Uterus (tissue), 4 donors: ENCODE results near the gene KCNK6. TPM values are rescaled to one million over a fixed set of nuclear protein-coding genes. Genes with fewer than 3 reads are reported as not detected.

Experiments
- DNase-seq, 2 donors: peaks; one replicate each; pipeline ENCODE4 v3.0.0-alpha.2; 2019 to 2020
- H3K27ac ChIP-seq, 2 donors: fragments of 200-600 bp; sonication (generic); 1 replicate in 1 of 2; 2 replicates in 1 of 2; pipeline ENCODE4 v1.5.1; 2016 to 2018
- H3K27me3 ChIP-seq, 2 donors: fragments of 200-600 bp; sonication (generic); one replicate each; pipeline ENCODE4 v1.5.1; 2018 to 2019; ENCODE audit warnings: control low read depth in 1 of 2
- H3K36me3 ChIP-seq, 2 donors: fragments of 200-600 bp; sonication (generic); one replicate each; pipeline ENCODE4 v1.5.1; 2019; ENCODE audit warnings: control low read depth in 1 of 2
- H3K4me1 ChIP-seq, 2 donors: fragments of 200-600 bp; sonication (generic); one replicate each; pipeline ENCODE4 v1.5.1; 2018 to 2019; ENCODE audit warnings: control low read depth in 1 of 2
- H3K4me3 ChIP-seq, 2 donors: fragments of 200-600 bp; sonication (generic); 1 replicate in 1 of 2; 2 replicates in 1 of 2; pipeline ENCODE4 v1.5.1; 2018 to 2019; ENCODE audit warnings: mild to moderate bottlenecking in 1 of 2
- H3K9me3 ChIP-seq, 2 donors: fragments of 200-600 bp; sonication (generic); one replicate each; pipeline ENCODE4 v1.5.1; 2019; ENCODE audit warnings: control low read depth in 1 of 2
- POLR2A ChIP-seq, 2 donors: fragments of 450-650 bp; IDR thresholded peaks; one replicate each; pipeline ENCODE4 v1.6.1; 2016; ENCODE audit warnings: antibody characterized with exemption in 2 of 2, mild to moderate bottlenecking in 1 of 2, moderate library complexity in 1 of 2
- intact Hi-C: fragments of 100-400 bp; cut with DNase I; formaldehyde crosslinking; loops from one replicate; pipeline ENCODE4 v1.15.1; 2023; ENCODE audit warnings: low total_unique reads
- total RNA-seq, 4 donors: library from RNA; depleted of rRNA in 3 of 4; stranded (reverse); fragments of >200 nt in 3 of 4; gene quantifications; one replicate each; pipeline versions ENCODE4 v1.1.0 to v1.2.4, GENCODE V29; 2014 to 2023
- TF ChIP-seq, protein P1 (sequence below), 4 experiments: fragments of 200-600 bp in 2 of 4; fragments of 450-650 bp in 2 of 4; sonication (generic) in 2 of 4; IDR thresholded peaks; one replicate each; pipeline ENCODE4 v1.5.1; 2016 to 2019; ENCODE audit warnings: antibody characterized with exemption in 4 of 4, mild to moderate bottlenecking in 2 of 4, moderate library complexity in 1 of 4
- donor health status: DM: yes; HTN: yes; CAD: no.

The KCNK6 gene
- total RNA-seq, 4 donors from 2014 or later = 0.59 to 60.6 (median 4.3) TPM

DNA sequence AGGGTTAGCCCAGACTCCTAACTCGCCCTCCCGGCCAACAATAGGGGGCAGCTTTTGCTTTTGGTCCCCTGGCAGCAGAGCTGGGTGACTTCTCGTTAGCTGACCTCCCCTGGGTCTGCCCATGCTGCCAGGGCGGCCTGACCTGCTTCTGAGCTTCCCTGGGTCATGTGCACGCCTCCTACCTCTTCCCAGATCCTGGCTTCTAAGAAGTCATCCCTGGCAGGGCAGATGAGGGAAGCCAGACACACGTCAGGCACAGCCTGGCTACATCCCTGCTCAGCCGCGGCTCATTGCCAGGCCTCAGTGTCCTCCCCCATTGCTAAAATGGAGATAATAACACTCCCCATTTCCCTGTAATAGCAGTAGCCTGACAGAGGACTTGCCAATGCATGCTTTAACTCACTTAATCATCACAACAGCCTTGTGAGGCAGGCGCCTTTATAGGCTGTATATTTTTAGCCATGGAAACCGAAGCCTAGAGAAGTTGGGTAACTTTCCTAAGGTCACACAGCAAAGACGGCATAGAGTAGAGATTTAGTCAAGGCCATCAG is 2.1 kb downstream of the KCNK6 start:
- Histone ChIP-seq H3K27me3 (no peaks in the 10 kb centered on the region), H3K4me3 (peak overlapping the region; percentile 49 to 54), H3K27ac (peak overlapping the region; percentile 68 to 69), H3K36me3 (no peaks in the 10 kb centered on the region), H3K4me1 (peaks cover 0 to 9% of the 10 kb centered on the region in 2 donors), H3K9me3 (no peaks in the 10 kb centered on the region)
- TF ChIP-seq, protein P1, sequence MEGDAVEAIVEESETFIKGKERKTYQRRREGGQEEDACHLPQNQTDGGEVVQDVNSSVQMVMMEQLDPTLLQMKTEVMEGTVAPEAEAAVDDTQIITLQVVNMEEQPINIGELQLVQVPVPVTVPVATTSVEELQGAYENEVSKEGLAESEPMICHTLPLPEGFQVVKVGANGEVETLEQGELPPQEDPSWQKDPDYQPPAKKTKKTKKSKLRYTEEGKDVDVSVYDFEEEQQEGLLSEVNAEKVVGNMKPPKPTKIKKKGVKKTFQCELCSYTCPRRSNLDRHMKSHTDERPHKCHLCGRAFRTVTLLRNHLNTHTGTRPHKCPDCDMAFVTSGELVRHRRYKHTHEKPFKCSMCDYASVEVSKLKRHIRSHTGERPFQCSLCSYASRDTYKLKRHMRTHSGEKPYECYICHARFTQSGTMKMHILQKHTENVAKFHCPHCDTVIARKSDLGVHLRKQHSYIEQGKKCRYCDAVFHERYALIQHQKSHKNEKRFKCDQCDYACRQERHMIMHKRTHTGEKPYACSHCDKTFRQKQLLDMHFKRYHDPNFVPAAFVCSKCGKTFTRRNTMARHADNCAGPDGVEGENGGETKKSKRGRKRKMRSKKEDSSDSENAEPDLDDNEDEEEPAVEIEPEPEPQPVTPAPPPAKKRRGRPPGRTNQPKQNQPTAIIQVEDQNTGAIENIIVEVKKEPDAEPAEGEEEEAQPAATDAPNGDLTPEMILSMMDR (IDR thresholded peaks at IDR 0.05) = peak in 1 of 4 experiments; percentile 15
- TF ChIP-seq POLR2A (IDR thresholded peaks at IDR 0.05) = peak in 1 of 2 donors; percentile 51
- intact Hi-C loops = loop anchor here (2.0 kb wide), 1 partner anchor 69 kb away; no protein-coding TSS in a partner anchor
- peak; percentile 89 to 96 for DNase-seq

DNA sequence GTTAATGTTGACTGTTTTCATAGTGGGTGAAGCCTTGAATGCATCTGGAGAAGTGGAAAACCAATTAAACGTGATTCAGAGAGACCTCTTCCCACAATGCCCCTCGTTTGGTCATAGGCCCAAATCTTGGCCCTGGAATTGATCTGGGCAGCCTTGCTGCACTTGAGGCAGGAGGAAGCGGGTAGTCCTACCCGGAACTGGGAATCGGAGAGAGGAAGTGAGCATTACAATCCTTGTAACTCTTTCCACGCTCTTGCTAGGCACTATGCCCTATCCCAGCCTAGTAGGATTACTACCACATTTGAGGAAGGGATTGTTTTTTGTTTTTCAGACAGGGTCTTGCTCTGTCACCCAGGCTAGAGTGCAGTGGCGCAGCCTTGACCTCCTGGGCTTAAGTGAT is 3.6 kb downstream of the KCNK6 start:
- Histone ChIP-seq H3K36me3 (no peaks in the 10 kb centered on the region), H3K9me3 (no peaks in the 10 kb centered on the region), H3K4me1 (peaks cover 0 to 9% of the 10 kb centered on the region in 2 donors), H3K27ac (peak overlapping the region in 1 of 2 donors; percentile 40), H3K4me3 (no peak overlapping the region), H3K27me3 (no peaks in the 10 kb centered on the region)
- intact Hi-C loops = no loop called here
- TF ChIP-seq, protein P1 (IDR thresholded peaks at IDR 0.05) = no peak
- TF ChIP-seq POLR2A (IDR thresholded peaks at IDR 0.05) = no peak
- no peak for DNase-seq

DNA sequence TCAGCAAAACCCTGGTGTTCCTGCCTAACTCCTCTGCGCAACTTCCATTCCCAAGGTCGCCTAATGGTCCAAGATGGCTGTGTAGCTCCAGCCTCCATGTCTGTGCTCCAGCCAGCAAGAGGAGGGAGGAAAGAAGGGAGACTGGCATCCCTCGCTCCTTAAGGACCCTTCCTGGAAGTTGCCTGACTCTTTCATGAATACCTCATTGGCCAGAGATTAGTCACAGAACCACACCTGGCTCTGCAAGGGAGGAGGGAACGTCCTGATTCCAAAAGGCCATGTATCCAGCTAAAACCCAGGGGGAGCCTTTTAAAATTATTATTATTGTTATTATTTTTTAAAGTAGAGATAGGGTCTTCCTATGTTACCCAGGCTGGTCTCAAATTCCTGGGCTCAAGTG is 4.8 kb downstream of the KCNK6 start:
- H3K4me3 ChIP-seq = no peak overlapping the region
- no peak overlapping the region for H3K27ac ChIP-seq
- H3K36me3 ChIP-seq = no peaks in the 10 kb centered on the region
- no peaks in the 10 kb centered on the region for H3K9me3 ChIP-seq
- DNase-seq = no peak
- H3K4me1 ChIP-seq = peaks cover 0 to 9% of the 10 kb centered on the region in 2 donors
- TF ChIP-seq, protein P1 (IDR thresholded peaks at IDR 0.05) = no peak
- no peak for TF ChIP-seq POLR2A (IDR thresholded peaks at IDR 0.05)
- H3K27me3 ChIP-seq = no peaks in the 10 kb centered on the region
- intact Hi-C loops = no loop called here

DNA sequence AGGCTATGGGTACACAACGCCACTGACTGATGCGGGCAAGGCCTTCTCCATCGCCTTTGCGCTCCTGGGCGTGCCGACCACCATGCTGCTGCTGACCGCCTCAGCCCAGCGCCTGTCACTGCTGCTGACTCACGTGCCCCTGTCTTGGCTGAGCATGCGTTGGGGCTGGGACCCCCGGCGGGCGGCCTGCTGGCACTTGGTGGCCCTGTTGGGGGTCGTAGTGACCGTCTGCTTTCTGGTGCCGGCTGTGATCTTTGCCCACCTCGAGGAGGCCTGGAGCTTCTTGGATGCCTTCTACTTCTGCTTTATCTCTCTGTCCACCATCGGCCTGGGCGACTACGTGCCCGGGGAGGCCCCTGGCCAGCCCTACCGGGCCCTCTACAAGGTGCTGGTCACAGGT is 6.9 kb downstream of the KCNK6 start:
- no peak overlapping the region for H3K4me3 ChIP-seq
- H3K36me3 ChIP-seq = no peaks in the 10 kb centered on the region
- TF ChIP-seq POLR2A (IDR thresholded peaks at IDR 0.05) = no peak
- TF ChIP-seq, protein P1 (IDR thresholded peaks at IDR 0.05) = no peak
- H3K9me3 ChIP-seq = no peaks in the 10 kb centered on the region
- peaks cover 0 to 4% of the 10 kb centered on the region in 2 donors for H3K4me1 ChIP-seq
- no peak overlapping the region for H3K27ac ChIP-seq
- no peak for DNase-seq
- intact Hi-C loops = no loop called here
- H3K27me3 ChIP-seq = no peaks in the 10 kb centered on the region

- DNase-seq = no peak
- Histone ChIP-seq H3K27ac (no peak overlapping the region), H3K9me3 (no peaks in the 10 kb centered on the region), H3K4me1 (no peaks in the 10 kb centered on the region), H3K36me3 (no peaks in the 10 kb centered on the region), H3K27me3 (no peaks in the 10 kb centered on the region), H3K4me3 (no peak overlapping the region)
- TF ChIP-seq POLR2A (IDR thresholded peaks at IDR 0.05) = no peak
- TF ChIP-seq, protein P1 (IDR thresholded peaks at IDR 0.05) = no peak
- intact Hi-C loops = loop anchor here (5.0 kb wide), 1 partner anchor 87 kb away; no protein-coding TSS in a partner anchor
These were observed 10.0 kb downstream of the KCNK6 start for GRCh38 chr19:38329651-38330050.
